OCI-LY1 (cell line): ENCODE data around the gene UCP3.

Source experiments
- CTCF ChIP-seq: fragments of 200-600 bp; sonication (generic), shearing (Covaris generic); IDR thresholded peaks from 2 replicates; pipeline ENCODE4 v1.5.1; 2017; ENCODE audit warnings: mild to moderate bottlenecking, antibody characterized with exemption, low read length, moderate library complexity, mixed read lengths
- EZH2 ChIP-seq: fragments of 200-600 bp; sonication (generic), shearing (Covaris generic); IDR thresholded peaks from 2 replicates; pipeline ENCODE4 v1.8.0; 2017; ENCODE audit warnings: borderline replicate concordance, mixed run types, mild to moderate bottlenecking, antibody characterized with exemption, low read length, moderate library complexity, mixed read lengths

GRCh38 chr11:74020539-74020938 is 11.7 kb upstream of the UCP3 start:
- TF ChIP-seq EZH2 (no peak), CTCF (no peak)
